ENCODE results near the gene ABHD6. TPM values are rescaled to one million over a fixed set of nuclear protein-coding genes. Genes with fewer than 3 reads are reported as not detected.

The ABHD6 gene, protein sequence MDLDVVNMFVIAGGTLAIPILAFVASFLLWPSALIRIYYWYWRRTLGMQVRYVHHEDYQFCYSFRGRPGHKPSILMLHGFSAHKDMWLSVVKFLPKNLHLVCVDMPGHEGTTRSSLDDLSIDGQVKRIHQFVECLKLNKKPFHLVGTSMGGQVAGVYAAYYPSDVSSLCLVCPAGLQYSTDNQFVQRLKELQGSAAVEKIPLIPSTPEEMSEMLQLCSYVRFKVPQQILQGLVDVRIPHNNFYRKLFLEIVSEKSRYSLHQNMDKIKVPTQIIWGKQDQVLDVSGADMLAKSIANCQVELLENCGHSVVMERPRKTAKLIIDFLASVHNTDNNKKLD
- 5.9 and 6.1 TPM in 2 replicates for total RNA-seq
- long read RNA-seq, partial matches to known transcripts: 1 of 2 reads
- long read RNA-seq, other reads (novel, unspliced or antisense): 1 of 2 reads

DNA sequence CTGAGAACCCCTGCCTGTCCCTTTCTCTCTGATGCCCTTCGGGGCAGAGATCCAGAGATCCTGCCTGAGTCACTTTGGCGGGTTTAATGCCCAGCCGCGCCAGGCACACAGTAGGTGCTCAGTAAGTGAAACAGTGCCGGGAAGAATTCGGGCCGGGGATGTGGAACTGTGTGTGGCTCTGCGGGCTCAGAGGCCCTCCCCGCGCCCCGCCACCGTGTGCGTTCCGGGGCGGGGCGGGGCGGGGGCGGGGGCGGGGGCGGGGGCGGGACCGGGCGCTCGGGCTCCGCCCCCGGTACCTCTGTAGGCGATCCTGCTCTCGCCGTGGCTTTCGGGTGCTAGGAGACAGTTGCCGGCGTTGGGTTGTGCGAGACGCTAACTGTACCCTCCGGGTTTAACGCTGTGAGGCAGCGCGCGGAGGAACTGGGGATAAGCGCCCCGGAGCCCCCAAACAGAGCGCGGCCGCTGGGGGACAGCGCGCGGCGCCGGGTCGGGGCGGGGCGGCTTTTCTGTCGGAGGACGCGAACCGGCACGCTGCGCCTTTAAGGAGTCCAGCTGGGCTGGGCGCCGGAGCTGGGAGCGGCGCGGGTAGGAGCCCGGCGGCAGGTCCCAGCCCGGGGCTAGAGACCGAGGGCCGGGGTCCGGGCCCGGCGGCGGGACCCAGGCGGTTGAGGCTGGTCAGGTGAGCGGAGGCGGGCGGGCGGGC lies at the start of gene ABHD6:
TSS of gene ABHD6 (plus strand) at position 555 of the 703 bp plus-strand sequence. CDS start 18,795 bp downstream, outside the sequence.
- Mint-ChIP-seq H3K9me3 (ENCODE audit: low read depth) (no peaks in the 10 kb centered on the region), H3K27me3 (peaks cover 26% of the 10 kb centered on the region), H3K4me1 (ENCODE audit: low read depth) (peaks cover 16% of the 10 kb centered on the region), H3K27ac (peak within 1 kb of the TSS; percentile 91), H3K36me3 (ENCODE audit: insufficient read depth) (no peaks in the 10 kb centered on the region), H3K4me3 (ENCODE audit: low read depth) (peak within 1 kb of the TSS; percentile 84)
- TF ChIP-seq, protein P1, sequence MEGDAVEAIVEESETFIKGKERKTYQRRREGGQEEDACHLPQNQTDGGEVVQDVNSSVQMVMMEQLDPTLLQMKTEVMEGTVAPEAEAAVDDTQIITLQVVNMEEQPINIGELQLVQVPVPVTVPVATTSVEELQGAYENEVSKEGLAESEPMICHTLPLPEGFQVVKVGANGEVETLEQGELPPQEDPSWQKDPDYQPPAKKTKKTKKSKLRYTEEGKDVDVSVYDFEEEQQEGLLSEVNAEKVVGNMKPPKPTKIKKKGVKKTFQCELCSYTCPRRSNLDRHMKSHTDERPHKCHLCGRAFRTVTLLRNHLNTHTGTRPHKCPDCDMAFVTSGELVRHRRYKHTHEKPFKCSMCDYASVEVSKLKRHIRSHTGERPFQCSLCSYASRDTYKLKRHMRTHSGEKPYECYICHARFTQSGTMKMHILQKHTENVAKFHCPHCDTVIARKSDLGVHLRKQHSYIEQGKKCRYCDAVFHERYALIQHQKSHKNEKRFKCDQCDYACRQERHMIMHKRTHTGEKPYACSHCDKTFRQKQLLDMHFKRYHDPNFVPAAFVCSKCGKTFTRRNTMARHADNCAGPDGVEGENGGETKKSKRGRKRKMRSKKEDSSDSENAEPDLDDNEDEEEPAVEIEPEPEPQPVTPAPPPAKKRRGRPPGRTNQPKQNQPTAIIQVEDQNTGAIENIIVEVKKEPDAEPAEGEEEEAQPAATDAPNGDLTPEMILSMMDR (IDR thresholded peaks at IDR 0.05; ENCODE audit: unreplicated experiment): peak; percentile 10
- DNase-seq (ENCODE audit: low spot score, unreplicated experiment): peak; percentile 69

DNA sequence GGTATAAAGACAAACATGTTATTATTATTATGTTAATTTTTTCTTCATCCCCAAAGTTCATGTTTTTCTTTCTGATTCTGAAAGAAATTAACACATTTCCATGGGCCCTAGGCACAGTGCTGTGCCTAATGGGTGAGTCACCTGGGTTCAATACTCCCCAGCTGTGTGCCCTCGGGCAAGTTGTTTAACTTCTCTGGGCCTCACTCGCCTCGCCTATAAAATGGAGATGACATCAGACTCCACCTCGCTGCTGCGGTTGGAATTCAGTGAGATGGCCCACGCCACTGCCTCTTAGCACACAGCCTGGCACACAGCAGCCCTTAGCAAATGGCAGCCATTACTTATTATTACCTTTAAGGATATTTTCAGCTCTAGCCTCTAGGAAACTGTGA lies 49.4 kb upstream of the ABHD6 start:
- no peak overlapping the region for H3K4me3 Mint-ChIP-seq (ENCODE audit: low read depth)
- H3K27me3 Mint-ChIP-seq: no peaks in the 10 kb centered on the region
- H3K4me1 Mint-ChIP-seq (ENCODE audit: low read depth): peaks cover 8% of the 10 kb centered on the region
- H3K9me3 Mint-ChIP-seq (ENCODE audit: low read depth): no peaks in the 10 kb centered on the region
- DNase-seq (ENCODE audit: low spot score, unreplicated experiment): no peak
- no peaks in the 10 kb centered on the region for H3K36me3 Mint-ChIP-seq (ENCODE audit: insufficient read depth)
- peak overlapping the region; percentile 62 for H3K27ac Mint-ChIP-seq
- TF ChIP-seq, protein P1 (IDR thresholded peaks at IDR 0.05; ENCODE audit: unreplicated experiment): no peak

DNA sequence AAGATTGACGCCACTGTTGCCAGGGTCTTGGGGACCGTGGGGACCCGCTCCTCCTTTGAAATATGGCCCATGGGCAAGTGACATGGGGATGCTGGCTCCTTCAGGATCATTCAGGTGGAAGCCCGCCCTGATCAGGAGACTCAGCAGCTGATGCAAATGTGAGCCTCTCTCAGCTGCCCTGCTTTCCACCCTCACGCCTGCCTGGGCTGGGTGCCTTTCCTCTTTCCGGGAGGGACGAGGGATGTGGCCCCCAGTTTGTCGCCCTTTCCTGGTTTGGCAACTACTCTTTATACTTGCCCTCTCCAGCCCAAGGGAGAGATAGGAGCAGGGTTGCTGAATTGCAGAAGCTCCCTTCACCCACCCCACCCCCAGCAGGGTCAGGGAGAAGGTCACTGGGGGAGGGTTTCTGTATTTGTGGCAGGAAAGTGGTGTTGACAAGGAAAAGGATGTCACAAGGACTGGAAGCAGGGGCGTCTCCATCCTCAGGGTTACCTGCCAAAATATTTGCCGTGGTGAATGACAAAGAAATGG lies 48.6 kb upstream of the ABHD6 start:
- TF ChIP-seq, protein P1 (IDR thresholded peaks at IDR 0.05; ENCODE audit: unreplicated experiment): no peak
- DNase-seq (ENCODE audit: low spot score, unreplicated experiment): no peak
- H3K27ac Mint-ChIP-seq: no peak overlapping the region

DNA sequence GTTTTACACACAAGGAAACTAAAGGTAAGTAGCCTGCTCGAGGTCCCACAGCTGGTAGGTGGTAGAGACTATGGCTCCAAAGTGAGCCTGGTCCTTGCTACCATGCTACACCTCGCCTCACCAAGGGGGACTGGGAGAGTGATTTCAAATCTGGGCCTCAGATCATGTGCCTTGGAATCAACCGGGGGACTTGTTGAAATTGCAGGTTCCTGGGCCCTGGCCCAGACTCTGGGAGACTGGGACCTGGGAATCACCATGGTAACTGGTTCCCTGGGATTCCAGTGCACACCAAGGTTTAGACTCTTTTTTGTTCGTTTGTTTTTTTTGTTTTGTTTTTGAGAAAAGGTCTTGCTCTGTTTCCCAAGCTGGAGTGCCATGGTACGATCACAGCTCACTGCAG lies 47.9 kb upstream of the ABHD6 start:
- Mint-ChIP-seq H3K9me3 (ENCODE audit: low read depth) (no peaks in the 10 kb centered on the region), H3K4me1 (ENCODE audit: low read depth) (peaks cover 8% of the 10 kb centered on the region), H3K27ac (no peak overlapping the region), H3K4me3 (ENCODE audit: low read depth) (no peak overlapping the region), H3K36me3 (ENCODE audit: insufficient read depth) (no peaks in the 10 kb centered on the region), H3K27me3 (no peaks in the 10 kb centered on the region)
- no peak for DNase-seq (ENCODE audit: low spot score, unreplicated experiment)
- TF ChIP-seq, protein P1 (IDR thresholded peaks at IDR 0.05; ENCODE audit: unreplicated experiment): no peak

More for the DNA sequence above, 48.6 kb upstream of the ABHD6 start:
- peaks cover 8% of the 10 kb centered on the region for H3K4me1 Mint-ChIP-seq (ENCODE audit: low read depth)
- no peak overlapping the region for H3K4me3 Mint-ChIP-seq (ENCODE audit: low read depth)
- H3K9me3 Mint-ChIP-seq (ENCODE audit: low read depth): no peaks in the 10 kb centered on the region
- no peaks in the 10 kb centered on the region for H3K36me3 Mint-ChIP-seq (ENCODE audit: insufficient read depth)
- no peaks in the 10 kb centered on the region for H3K27me3 Mint-ChIP-seq

DNA sequence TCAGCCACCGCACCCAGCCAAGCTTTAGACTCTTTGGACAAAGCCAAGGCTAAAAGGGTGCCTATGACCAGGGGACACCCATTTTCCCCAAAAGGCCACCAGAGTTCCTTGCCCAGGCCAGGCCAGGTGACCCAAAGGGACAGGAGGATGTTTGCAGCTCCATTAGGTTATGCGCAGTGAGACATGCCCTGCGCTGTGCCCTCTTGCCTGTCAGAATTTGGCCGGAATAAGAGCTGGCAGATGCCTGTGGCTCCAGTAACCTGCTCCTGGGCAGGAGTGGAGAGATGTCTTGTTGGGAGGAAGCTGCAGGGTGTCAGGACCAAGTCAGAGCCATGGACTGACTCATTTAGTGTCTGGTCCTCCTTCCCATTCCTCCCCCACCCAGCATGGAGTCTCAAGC lies 47.3 kb upstream of the ABHD6 start:
- DNase-seq (ENCODE audit: low spot score, unreplicated experiment): no peak
- Mint-ChIP-seq H3K4me1 (ENCODE audit: low read depth) (peaks cover 8% of the 10 kb centered on the region), H3K27ac (no peak overlapping the region), H3K27me3 (no peaks in the 10 kb centered on the region), H3K36me3 (ENCODE audit: insufficient read depth) (no peaks in the 10 kb centered on the region), H3K9me3 (ENCODE audit: low read depth) (no peaks in the 10 kb centered on the region), H3K4me3 (ENCODE audit: low read depth) (no peak overlapping the region)
- TF ChIP-seq, protein P1 (IDR thresholded peaks at IDR 0.05; ENCODE audit: unreplicated experiment): no peak

All from progenitor cell of endocrine pancreas (in vitro differentiated cells).